Hematopoietic multipotent progenitor cell (in vitro differentiated cells): Measurements from ENCODE around the gene IL13. TPM values are rescaled to one million over a fixed set of nuclear protein-coding genes. Genes with fewer than 3 reads are reported as not detected.
"Not testable (repeated sequence)": the region's sequence is repeated elsewhere in the genome, so short reads cannot be mapped to it uniquely, and the experiment has no call there.

Experiments
- DNase-seq, 3 donors: peaks; one replicate each; pipeline ENCODE4 v3.0.0-alpha.2; 2011 to 2015; ENCODE audit warnings: low read depth in 2 of 3, low spot score in 2 of 3
- total RNA-seq: library from RNA; depleted of rRNA; stranded (reverse); fragments of >200 nt; gene quantifications from one replicate; pipeline ENCODE4 v1.2.3, GENCODE V29; 2012

Gene IL13
- total RNA-seq = under 0.01 TPM

- no peak for DNase-seq
Measured at GRCh38 chr5:132657676-132658380, at the start of gene IL13. Gene IL13 (plus strand): TSS chr5:132658173. CDS start chr5:132658187, 14 bp downstream.

- no peak for DNase-seq
Measured at GRCh38 chr5:132611965-132612364, 46.0 kb upstream of the IL13 start.

GRCh38 chr5:132612846-132613245 lies 45.1 kb upstream of the IL13 start:
- no peak for DNase-seq

GRCh38 chr5:132621699-132622098 lies 36.3 kb upstream of the IL13 start:
- DNase-seq = no peak

GRCh38 chr5:132622608-132623007 lies 35.4 kb upstream of the IL13 start:
- no peak for DNase-seq

GRCh38 chr5:132627470-132627869 lies 30.5 kb upstream of the IL13 start:
- DNase-seq = no peak

- no peak for DNase-seq
Measured at GRCh38 chr5:132628814-132629213, 29.2 kb upstream of the IL13 start.

- no peak for DNase-seq
Measured at GRCh38 chr5:132629230-132629944, 28.6 kb upstream of the IL13 start.

GRCh38 chr5:132633587-132633986 lies 24.4 kb upstream of the IL13 start:
- not testable (repeated sequence) for DNase-seq

- no peak for DNase-seq
Measured at GRCh38 chr5:132635873-132636272, 22.1 kb upstream of the IL13 start.

- DNase-seq = no peak
Measured at GRCh38 chr5:132637241-132637640, 20.7 kb upstream of the IL13 start.

- peak in 1 of 3 donors; percentile 35 for DNase-seq
Measured at GRCh38 chr5:132639706-132640130, 18.3 kb upstream of the IL13 start.

- DNase-seq = no peak
Measured at GRCh38 chr5:132640613-132641012, 17.4 kb upstream of the IL13 start.

- no peak for DNase-seq
Measured at GRCh38 chr5:132641241-132641723, 16.7 kb upstream of the IL13 start.

GRCh38 chr5:132641841-132642240 lies 16.1 kb upstream of the IL13 start:
- no peak for DNase-seq

GRCh38 chr5:132644177-132644576 lies 13.8 kb upstream of the IL13 start:
- DNase-seq = no peak

- DNase-seq = no peak
Measured at GRCh38 chr5:132646583-132647266, 11.2 kb upstream of the IL13 start.

- no peak for DNase-seq
Measured at GRCh38 chr5:132647473-132647872, 10.5 kb upstream of the IL13 start.

- DNase-seq = no peak
Measured at GRCh38 chr5:132648355-132648754, 9.6 kb upstream of the IL13 start.

GRCh38 chr5:132651838-132652469 lies 6.0 kb upstream of the IL13 start:
- DNase-seq = no peak

- DNase-seq = no peak
Measured at GRCh38 chr5:132653716-132654115, 4.3 kb upstream of the IL13 start.
